Activated naive CD8-positive, alpha-beta T cell treated with anti-CD3 and anti-CD28 coated beads, Interleukin-2, amount 50 U/mL, for 16 hours (primary cell): ENCODE data around the gene ASIC4.

Experiments used
- DNase-seq: peaks from one replicate; pipeline ENCODE4 v3.0.0-alpha.2; 2020; ENCODE audit warnings: low read depth, low spot score

Gene ASIC4

GRCh38 chr2:219515874-219516629, 1.8 kb downstream of the ASIC4 start:
- DNase-seq: no peak

GRCh38 chr2:219516888-219517287, 2.6 kb downstream of the ASIC4 start:
- no peak for DNase-seq

GRCh38 chr2:219517954-219518778, 3.9 kb downstream of the ASIC4 start:
- no peak for DNase-seq

- no peak for DNase-seq
These were observed 5.2 kb downstream of the ASIC4 start for GRCh38 chr2:219519526-219519916.

- no peak for DNase-seq
These were observed 5.8 kb downstream of the ASIC4 start for GRCh38 chr2:219520079-219520478.

- DNase-seq: no peak
These were observed 7.0 kb downstream of the ASIC4 start for GRCh38 chr2:219521066-219521880.

- DNase-seq: no peak
These were observed 8.1 kb downstream of the ASIC4 start for GRCh38 chr2:219522111-219523030.

GRCh38 chr2:219523031-219523671, 8.9 kb downstream of the ASIC4 start:
- no peak for DNase-seq

- DNase-seq: no peak
These were observed 10.5 kb downstream of the ASIC4 start for GRCh38 chr2:219524817-219525216.

- no peak for DNase-seq
These were observed 11.4 kb downstream of the ASIC4 start for GRCh38 chr2:219525533-219526232.

- no peak for DNase-seq
These were observed 12.2 kb downstream of the ASIC4 start for GRCh38 chr2:219526320-219527075.

GRCh38 chr2:219527076-219527394, 12.8 kb downstream of the ASIC4 start:
- DNase-seq: no peak

- no peak for DNase-seq
These were observed 13.2 kb downstream of the ASIC4 start for GRCh38 chr2:219527472-219527871.

GRCh38 chr2:219530048-219530963, 16.0 kb downstream of the ASIC4 start:
- peak; percentile 78 for DNase-seq

GRCh38 chr2:219531639-219532377, 17.5 kb downstream of the ASIC4 start:
- DNase-seq: no peak

- DNase-seq: no peak
These were observed 18.0 kb downstream of the ASIC4 start for GRCh38 chr2:219532378-219532649.

- no peak for DNase-seq
These were observed 19.8 kb downstream of the ASIC4 start for GRCh38 chr2:219533930-219534661.
